ENCODE measurements around the gene NUDCD3. TPM values are rescaled to one million over a fixed set of nuclear protein-coding genes. Genes with fewer than 3 reads are reported as not detected.

The NUDCD3 gene
- total RNA-seq, 1 experiment from 2014 or later = 94.6 TPM

DNA sequence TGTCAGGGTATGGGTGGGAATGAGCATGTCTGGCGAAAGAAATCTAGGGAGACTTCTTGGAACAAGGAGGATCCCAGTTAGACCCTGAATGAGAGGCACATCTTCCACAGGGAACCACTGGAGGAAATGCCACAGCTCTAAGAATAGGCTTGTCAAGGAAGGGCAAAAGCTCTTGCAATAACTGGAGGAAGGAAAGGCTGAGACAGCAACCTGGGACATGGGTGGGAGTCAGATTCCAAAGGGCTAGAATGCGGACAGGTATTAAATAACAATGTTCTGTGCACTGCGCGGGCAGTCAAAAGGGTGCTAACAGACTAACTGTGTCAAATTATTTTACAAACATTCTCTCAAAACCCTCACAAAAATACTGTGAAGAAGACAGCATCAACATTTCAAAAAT is 4.5 kb downstream of the NUDCD3 start (continued):
- TF ChIP-seq, protein P1, sequence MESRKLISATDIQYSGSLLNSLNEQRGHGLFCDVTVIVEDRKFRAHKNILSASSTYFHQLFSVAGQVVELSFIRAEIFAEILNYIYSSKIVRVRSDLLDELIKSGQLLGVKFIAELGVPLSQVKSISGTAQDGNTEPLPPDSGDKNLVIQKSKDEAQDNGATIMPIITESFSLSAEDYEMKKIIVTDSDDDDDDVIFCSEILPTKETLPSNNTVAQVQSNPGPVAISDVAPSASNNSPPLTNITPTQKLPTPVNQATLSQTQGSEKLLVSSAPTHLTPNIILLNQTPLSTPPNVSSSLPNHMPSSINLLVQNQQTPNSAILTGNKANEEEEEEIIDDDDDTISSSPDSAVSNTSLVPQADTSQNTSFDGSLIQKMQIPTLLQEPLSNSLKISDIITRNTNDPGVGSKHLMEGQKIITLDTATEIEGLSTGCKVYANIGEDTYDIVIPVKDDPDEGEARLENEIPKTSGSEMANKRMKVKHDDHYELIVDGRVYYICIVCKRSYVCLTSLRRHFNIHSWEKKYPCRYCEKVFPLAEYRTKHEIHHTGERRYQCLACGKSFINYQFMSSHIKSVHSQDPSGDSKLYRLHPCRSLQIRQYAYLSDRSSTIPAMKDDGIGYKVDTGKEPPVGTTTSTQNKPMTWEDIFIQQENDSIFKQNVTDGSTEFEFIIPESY (IDR thresholded peaks at IDR 0.05; ENCODE audit: extremely low read depth, insufficient replicate concordance, low read length) = no peak
- TF ChIP-seq JUND (IDR thresholded peaks at IDR 0.05) (no peak), SRF (IDR thresholded peaks at IDR 0.05; ENCODE audit: low read depth) (no peak), EGR1 (IDR thresholded peaks at IDR 0.05; ENCODE audit: low read depth) (no peak)

DNA sequence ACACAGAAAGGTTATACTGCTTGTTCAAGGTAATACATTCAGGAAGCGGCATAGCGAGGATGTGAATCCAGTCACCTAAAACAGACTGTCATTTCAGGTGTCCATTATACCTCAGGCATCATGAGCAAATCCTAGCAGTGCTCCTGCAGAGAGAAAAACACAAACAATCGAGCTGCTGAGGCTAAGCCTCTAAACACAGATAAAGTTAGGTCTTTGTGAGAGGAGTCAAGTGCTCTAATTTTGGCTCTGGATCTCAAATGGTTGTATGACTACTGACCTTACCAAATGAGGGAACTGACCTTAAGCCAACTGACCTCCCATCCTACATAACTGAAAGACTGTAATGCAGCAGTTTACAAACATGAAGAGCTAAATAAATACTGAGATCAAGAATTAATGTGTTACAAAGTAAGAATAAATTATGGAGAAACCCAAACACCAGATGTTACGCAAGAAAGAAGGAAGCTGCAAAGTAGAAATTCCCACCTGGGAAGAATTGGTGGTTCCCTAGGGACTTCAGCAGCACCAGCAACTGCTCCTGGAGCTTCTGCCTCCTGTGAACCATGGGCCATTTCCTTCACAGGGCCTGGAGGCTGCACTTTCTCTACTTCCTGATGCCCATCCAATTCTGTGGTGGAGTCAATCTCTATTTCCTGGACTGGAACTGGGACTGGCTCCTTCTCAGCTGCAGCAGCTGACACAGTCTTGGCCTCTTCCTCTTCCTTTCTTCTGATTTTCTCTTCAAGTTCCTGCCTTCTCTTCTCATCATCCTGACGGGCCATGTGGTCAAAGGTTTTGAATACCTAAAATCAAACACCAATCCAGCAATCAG is 5.8 kb downstream of the NUDCD3 start:
- CTCF ChIA-PET = no interaction called here
- peaks cover 30 to 57% of the 10 kb centered on the region in 2 experiments for H3K36me3 ChIP-seq (ENCODE audit: control insufficient read depth in 1 of 2, insufficient read depth in 2 of 2, low read length in 2 of 2)
- no TSS peak for BruUV-seq (replicated peaks)
- peaks cover 96% of the 10 kb centered on the region for H3K79me2 ChIP-seq (ENCODE audit: insufficient read depth, low read length)
- peaks cover 5 to 9% of the 10 kb centered on the region in 2 experiments for H3K4me1 ChIP-seq (ENCODE audit: control insufficient read depth in 1 of 2, insufficient read depth in 2 of 2, low read length in 2 of 2)
- intact Hi-C loops (cut with micrococcal nuclease) = no loop called here
- POLR2A ChIA-PET = no interaction called here
- H2AFZ ChIP-seq (ENCODE audit: low read depth, low read length, poor library complexity, severe bottlenecking) = no peak overlapping the region
- no peaks in the 10 kb centered on the region for H3K9me2 ChIP-seq (ENCODE audit: insufficient read depth)
- RAD21 ChIA-PET (ENCODE audit: low non-redundant PET in 1 of 2, low total read pairs in 2 of 2, uncharacterized antibody in 2 of 2, unreplicated experiment in 2 of 2) = no interaction called here
- H3K27me3 ChIP-seq (ENCODE audit: insufficient read depth, low read length) = no peaks in the 10 kb centered on the region
- H3K4me3 ChIP-seq (replicated peaks in 1 of 2; ENCODE audit: low read depth in 1 of 2, low read length in 2 of 2) = no peak overlapping the region
- H4K20me1 ChIP-seq (ENCODE audit: insufficient read depth) = no peaks in the 10 kb centered on the region
- TF ChIP-seq CEBPB (IDR thresholded peaks at IDR 0.05; ENCODE audit: low read depth) (no peak), SIN3A (IDR thresholded peaks at IDR 0.05; ENCODE audit: low read depth) (no peak), TCF7L2 (IDR thresholded peaks at IDR 0.05; ENCODE audit: borderline replicate concordance, extremely low read depth, insufficient read depth, insufficient read length) (no peak), FOSL1 (IDR thresholded peaks at IDR 0.05; ENCODE audit: low read depth) (no peak), POLR2A (IDR thresholded peaks at IDR 0.05; ENCODE audit: borderline replicate concordance, extremely low read depth, insufficient read depth, insufficient read length) (no peak), EGR1 (IDR thresholded peaks at IDR 0.05; ENCODE audit: low read depth) (no peak), ELF1 (IDR thresholded peaks at IDR 0.05; ENCODE audit: borderline replicate concordance, low read depth) (no peak), REST (IDR thresholded peaks at IDR 0.05; ENCODE audit: low read depth) (no peak), ZFX (IDR thresholded peaks at IDR 0.05) (no peak), RAD21 (IDR thresholded peaks at IDR 0.05; ENCODE audit: low read depth) (no peak), MAX (IDR thresholded peaks at IDR 0.05) (no peak), SP1 (IDR thresholded peaks at IDR 0.05; ENCODE audit: low read depth) (no peak), POLR2AphosphoS5 (IDR thresholded peaks at IDR 0.05; ENCODE audit: low read depth, low read length) (no peak), SRF (IDR thresholded peaks at IDR 0.05; ENCODE audit: low read depth) (no peak), YY1 (IDR thresholded peaks at IDR 0.05; ENCODE audit: extremely low read depth, insufficient replicate concordance, low read depth, low read length) (no peak), CBX3 (IDR thresholded peaks at IDR 0.05; ENCODE audit: low read depth) (no peak), EZH2phosphoT487 (IDR thresholded peaks at IDR 0.05; ENCODE audit: borderline replicate concordance) (no peak)
- DNase-seq (ENCODE audit: low read depth, low spot score) (no peak), ATAC-seq (no peak)
- H3K9ac ChIP-seq (ENCODE audit: low read length) = no peak overlapping the region
- no peak overlapping the region for H3K4me2 ChIP-seq (ENCODE audit: low read length)
- H3K27ac ChIP-seq (ENCODE audit: low read depth, low read length) = no peak overlapping the region
- H3K9me3 ChIP-seq (ENCODE audit: control insufficient read depth in 1 of 2, insufficient read depth in 1 of 2, low read depth in 1 of 2, low read length in 2 of 2) = no peaks in the 10 kb centered on the region
